Liver (tissue), 3 donors: Measurements from ENCODE around the gene RCAN2.

Experiments
- CTCF ChIP-seq: fragments of 150-350 bp; IDR thresholded peaks from 2 replicates; pipeline ENCODE4 v1.5.1; 2017; ENCODE audit warnings: improper control_type of control experiment, low read depth, low read length; ENCODE audit not compliant: missing input control
- EGR1 ChIP-seq, 2 donors: IDR thresholded peaks; 2 replicates each; pipeline ENCODE4 v1.6.1; 2016 to 2018; ENCODE audit warnings: antibody characterized with exemption in 2 of 2, low read depth in 2 of 2
- HNF4A ChIP-seq, 2 donors: conservative IDR thresholded peaks; 2 replicates each; pipeline ENCODE4 v1.6.1; 2016; ENCODE audit warnings: antibody characterized with exemption in 2 of 2, mild to moderate bottlenecking in 2 of 2
- RAD21 ChIP-seq, 2 donors: IDR thresholded peaks; 2 replicates each; pipeline ENCODE4 v1.6.1; 2016; ENCODE audit warnings: antibody characterized with exemption in 2 of 2, mild to moderate bottlenecking in 2 of 2
- TF ChIP-seq, protein P1 (sequence below): IDR thresholded peaks from 2 replicates; pipeline ENCODE4 v1.6.1; 2016; ENCODE audit warnings: antibody characterized with exemption
- TF ChIP-seq, protein P2 (sequence below): IDR thresholded peaks from 2 replicates; pipeline ENCODE4 v1.6.1; 2016; ENCODE audit warnings: antibody characterized with exemption, mild to moderate bottlenecking
- donor health status: healthy.
- donor health status: healthy.

DNA sequence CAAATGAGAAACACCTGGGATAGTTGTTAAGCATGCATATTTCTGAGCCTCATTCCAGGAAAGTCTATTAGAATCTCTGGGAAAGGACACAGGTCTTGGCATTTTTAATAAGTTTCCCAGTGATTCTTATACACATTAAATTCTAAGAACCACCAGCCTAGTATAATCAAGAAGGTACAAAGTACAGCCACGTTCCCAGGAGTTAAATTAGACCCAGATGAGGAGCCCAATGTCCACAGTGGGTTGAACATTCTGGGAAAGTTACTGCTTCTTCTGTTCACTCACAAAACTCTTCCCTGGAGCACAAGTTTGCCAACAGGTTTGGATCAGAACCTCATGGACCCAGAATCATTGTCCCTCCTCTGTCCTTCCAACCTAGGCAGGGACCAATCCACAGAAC lies 90.4 kb downstream of the RCAN2 start:
- no peak for TF ChIP-seq CTCF
- TF ChIP-seq, protein P1, sequence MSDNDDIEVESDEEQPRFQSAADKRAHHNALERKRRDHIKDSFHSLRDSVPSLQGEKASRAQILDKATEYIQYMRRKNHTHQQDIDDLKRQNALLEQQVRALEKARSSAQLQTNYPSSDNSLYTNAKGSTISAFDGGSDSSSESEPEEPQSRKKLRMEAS, result no peak
- TF ChIP-seq EGR1 (IDR thresholded peaks at IDR 0.05; ENCODE audit: low read depth in 2 of 2), result no peak
- TF ChIP-seq, protein P2, sequence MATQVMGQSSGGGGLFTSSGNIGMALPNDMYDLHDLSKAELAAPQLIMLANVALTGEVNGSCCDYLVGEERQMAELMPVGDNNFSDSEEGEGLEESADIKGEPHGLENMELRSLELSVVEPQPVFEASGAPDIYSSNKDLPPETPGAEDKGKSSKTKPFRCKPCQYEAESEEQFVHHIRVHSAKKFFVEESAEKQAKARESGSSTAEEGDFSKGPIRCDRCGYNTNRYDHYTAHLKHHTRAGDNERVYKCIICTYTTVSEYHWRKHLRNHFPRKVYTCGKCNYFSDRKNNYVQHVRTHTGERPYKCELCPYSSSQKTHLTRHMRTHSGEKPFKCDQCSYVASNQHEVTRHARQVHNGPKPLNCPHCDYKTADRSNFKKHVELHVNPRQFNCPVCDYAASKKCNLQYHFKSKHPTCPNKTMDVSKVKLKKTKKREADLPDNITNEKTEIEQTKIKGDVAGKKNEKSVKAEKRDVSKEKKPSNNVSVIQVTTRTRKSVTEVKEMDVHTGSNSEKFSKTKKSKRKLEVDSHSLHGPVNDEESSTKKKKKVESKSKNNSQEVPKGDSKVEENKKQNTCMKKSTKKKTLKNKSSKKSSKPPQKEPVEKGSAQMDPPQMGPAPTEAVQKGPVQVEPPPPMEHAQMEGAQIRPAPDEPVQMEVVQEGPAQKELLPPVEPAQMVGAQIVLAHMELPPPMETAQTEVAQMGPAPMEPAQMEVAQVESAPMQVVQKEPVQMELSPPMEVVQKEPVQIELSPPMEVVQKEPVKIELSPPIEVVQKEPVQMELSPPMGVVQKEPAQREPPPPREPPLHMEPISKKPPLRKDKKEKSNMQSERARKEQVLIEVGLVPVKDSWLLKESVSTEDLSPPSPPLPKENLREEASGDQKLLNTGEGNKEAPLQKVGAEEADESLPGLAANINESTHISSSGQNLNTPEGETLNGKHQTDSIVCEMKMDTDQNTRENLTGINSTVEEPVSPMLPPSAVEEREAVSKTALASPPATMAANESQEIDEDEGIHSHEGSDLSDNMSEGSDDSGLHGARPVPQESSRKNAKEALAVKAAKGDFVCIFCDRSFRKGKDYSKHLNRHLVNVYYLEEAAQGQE, result no peak
- no peak for TF ChIP-seq RAD21 (IDR thresholded peaks at IDR 0.05)
- TF ChIP-seq HNF4A (conservative IDR thresholded peaks at IDR 0.05), result no peak
